ENCODE measurements around the gene ANXA9. TPM values are rescaled to one million over a fixed set of nuclear protein-coding genes. Genes with fewer than 3 reads are reported as not detected.
A peak's percentile ranks its signal among the peaks of the same experiment; 100 is the strongest.

ANXA9 gene
- total and polyA plus RNA-seq, 5 donors, result 0.21 to 0.23 TPM; not detected in 3

DNA sequence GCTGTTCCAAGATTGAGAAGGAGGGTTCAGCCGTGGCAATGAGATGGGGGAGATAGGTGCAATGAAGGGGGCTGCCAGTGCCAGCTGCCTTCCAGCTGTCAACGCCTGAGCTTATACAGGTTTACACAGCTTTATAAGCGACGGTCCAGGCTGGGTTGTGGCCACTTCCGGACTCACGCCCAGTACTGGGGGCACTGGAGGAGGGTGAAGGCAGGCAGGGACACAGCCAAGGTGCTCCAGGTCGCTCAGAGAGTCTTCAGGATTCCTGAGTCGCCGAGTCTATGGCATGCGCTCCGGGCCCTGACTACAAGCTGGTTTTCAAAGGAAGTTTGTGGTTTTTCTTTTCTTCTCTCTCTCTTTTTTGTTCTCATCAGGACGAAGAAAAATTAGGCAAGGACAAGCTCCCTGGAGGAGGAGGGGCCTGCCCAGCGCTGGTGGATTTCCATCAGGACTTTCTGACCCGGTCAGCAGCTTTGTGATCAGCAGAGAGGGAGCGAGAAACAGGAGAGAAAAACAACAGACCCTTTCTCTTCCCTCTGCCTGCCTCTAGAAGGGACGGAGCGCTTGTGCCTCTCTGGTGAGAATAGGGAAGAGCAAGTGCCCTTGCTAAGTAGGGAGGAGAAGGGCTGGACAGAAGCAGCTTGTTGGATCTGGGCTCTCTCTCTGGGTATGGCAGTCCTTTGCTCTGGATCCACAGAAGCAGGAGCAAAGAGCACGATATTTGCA, 24.4 kb downstream of the ANXA9 start, which contains the start of gene MINDY1:
Gene MINDY1, minus strand, starts transcription at position 576 of the 726 bp plus-strand sequence. CDS start 4,285 bp downstream, outside the sequence.
- peaks cover 10% of the 10 kb centered on the region for H3K4me1 ChIP-seq (ENCODE audit: control insufficient read depth, insufficient read depth, low read length)
- DNase-seq (peak; percentile 62 to 83 (median 81)), ATAC-seq (peak; percentile 76 to 82)
- H3K4me3 ChIP-seq (ENCODE audit: low read length), result peak within 1 kb of the TSS; percentile 87
- H3K27me3 ChIP-seq (ENCODE audit: control insufficient read depth, insufficient read depth), result no peaks in the 10 kb centered on the region
- WGBS, result under 1% methylated on average over 18 of the region's 18 CpGs
- H3K27ac ChIP-seq (ENCODE audit: low read length), result peak within 1 kb of the TSS; percentile 90
- no peaks in the 10 kb centered on the region for H3K9me3 ChIP-seq (ENCODE audit: control insufficient read depth, low read length)
- intact Hi-C loops (cut with DNase I), result loop anchor here in 1 of 4 donors (10.0 kb wide), 1 partner anchor 48 kb away; the partner anchor contains the start of gene CDC42SE1

DNA sequence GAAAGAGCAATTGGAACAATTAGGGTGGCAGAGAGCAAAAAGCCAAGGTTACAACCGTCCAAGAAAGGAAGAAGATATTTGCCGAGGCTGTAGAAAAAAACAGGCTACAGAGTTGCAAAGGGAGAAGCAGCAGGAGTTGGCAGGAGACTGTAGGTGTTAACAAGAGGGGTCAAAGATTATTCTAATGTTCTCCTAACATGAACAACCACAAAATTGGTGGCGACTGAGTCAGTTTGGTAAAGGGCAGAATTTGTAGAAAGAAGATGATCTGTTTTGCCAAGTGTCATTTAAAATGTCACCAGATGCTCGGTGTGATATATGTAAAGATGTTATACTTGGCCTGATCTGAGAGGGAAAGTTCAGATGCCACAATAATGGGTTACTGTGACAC, 25.8 kb downstream of the ANXA9 start:
- WGBS, result 6% methylated on average over 4 of the region's 4 CpGs
- peaks cover 5% of the 10 kb centered on the region for H3K4me1 ChIP-seq (ENCODE audit: control insufficient read depth, insufficient read depth, low read length)
- no peaks in the 10 kb centered on the region for H3K27me3 ChIP-seq (ENCODE audit: control insufficient read depth, insufficient read depth)
- ATAC-seq (no peak), DNase-seq (no peak)
- no peak overlapping the region for H3K4me3 ChIP-seq (ENCODE audit: low read length)
- peak overlapping the region; percentile 78 for H3K27ac ChIP-seq (ENCODE audit: low read length)
- intact Hi-C loops (cut with DNase I), result loop anchor here in 1 of 4 donors (10.0 kb wide), 1 partner anchor 47 kb away; the partner anchor contains the start of gene CDC42SE1
- no peaks in the 10 kb centered on the region for H3K9me3 ChIP-seq (ENCODE audit: control insufficient read depth, low read length)

DNA sequence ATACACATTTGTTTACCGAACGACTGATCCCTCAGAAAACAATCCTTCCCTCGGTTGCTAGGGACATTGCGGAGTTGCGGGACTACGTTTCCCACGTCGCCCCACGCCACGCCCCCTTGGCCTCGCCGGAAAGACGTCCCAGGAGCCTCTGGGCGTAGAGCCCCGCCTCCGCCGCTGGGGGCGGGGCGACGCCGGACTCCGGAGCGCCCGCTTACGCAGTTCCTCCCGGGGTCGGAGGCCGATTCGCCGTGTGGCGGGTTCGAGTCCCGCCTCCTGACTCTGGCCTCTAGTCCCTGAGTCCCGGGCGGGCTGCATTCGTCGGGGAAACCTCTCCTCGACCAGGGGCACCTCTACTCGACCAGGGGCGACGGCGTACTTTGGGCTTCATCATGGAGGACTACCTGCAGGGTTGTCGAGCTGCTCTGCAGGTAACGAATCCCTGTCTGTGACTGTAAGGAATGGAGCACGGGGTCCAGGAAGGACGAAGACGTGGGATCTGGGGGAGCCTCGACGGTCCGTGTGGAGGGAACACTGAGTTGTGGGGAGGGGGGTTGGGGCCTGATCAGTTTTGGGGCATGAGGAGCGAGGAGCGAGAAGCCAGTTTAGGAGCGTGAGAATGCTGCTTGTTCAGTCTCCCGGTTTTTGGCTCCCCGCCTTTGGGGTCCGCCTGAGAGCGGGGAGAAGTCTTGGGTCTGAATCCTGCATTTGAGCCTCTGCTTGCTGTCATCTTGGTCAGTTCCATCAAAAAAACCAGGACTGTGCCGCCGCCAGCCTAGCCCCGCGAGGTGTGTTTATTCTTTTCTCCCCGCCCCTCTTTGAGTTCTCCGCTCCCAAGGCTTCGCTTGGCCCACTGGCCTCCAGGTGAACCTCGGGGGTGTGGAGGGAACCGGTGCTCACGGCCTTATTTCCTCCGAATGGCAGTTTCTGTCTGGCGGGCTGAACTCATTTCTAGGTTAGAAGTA, 26.4 kb downstream of the ANXA9 start, which contains the start of gene PRUNE1:
Gene PRUNE1, plus strand, starts transcription at position 206 of the 962 bp plus-strand sequence. Its CDS starts 184 bp downstream, at position 390.
- ATAC-seq (peak; percentile 93), DNase-seq (peak; percentile 98 to 99 (median 99))
- peak within 1 kb of the TSS; percentile 87 for H3K4me3 ChIP-seq (ENCODE audit: low read length)
- H3K27me3 ChIP-seq (ENCODE audit: control insufficient read depth, insufficient read depth), result no peaks in the 10 kb centered on the region
- WGBS, result under 1% methylated on average over 69 of the region's 69 CpGs
- no peaks in the 10 kb centered on the region for H3K9me3 ChIP-seq (ENCODE audit: control insufficient read depth, low read length)
- peak within 1 kb of the TSS; percentile 97 for H3K27ac ChIP-seq (ENCODE audit: low read length)
- peaks cover 5% of the 10 kb centered on the region for H3K4me1 ChIP-seq (ENCODE audit: control insufficient read depth, insufficient read depth, low read length)
- intact Hi-C loops (cut with DNase I), result loop anchor here in 1 of 4 donors (10.0 kb wide), 1 partner anchor 46 kb away; the partner anchor contains the start of gene CDC42SE1

DNA sequence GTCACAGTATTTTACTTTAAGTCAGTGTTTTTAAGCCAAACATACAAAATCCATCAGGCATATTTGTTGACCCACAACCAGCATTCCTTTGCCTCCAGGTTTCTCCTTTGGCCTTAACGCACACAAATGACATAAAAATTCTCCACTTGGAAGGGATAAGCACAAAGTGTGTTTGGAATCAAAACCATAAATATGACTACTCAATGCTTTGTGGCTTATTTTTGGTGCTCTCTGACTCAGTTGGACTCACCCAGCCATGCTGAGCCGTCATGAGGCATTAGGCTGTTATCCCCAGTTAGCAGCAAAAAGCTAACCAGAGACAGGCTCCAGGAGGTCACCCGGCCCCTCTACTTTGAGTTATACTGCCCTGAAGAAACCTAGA, 27.1 kb downstream of the ANXA9 start:
- Histone ChIP-seq H3K9me3 (ENCODE audit: control insufficient read depth, low read length) (no peaks in the 10 kb centered on the region), H3K27ac (ENCODE audit: low read length) (peak overlapping the region; percentile 97), H3K27me3 (ENCODE audit: control insufficient read depth, insufficient read depth) (no peaks in the 10 kb centered on the region), H3K4me1 (ENCODE audit: control insufficient read depth, insufficient read depth, low read length) (peaks cover 5% of the 10 kb centered on the region), H3K4me3 (ENCODE audit: low read length) (peak overlapping the region; percentile 87)
- DNase-seq, result no peak
- no peak for ATAC-seq
- intact Hi-C loops (cut with DNase I), result loop anchor here in 1 of 4 donors (10.0 kb wide), 1 partner anchor 46 kb away; the partner anchor contains the start of gene CDC42SE1
- 42% methylated on average over 3 of the region's 3 CpGs for WGBS

DNA sequence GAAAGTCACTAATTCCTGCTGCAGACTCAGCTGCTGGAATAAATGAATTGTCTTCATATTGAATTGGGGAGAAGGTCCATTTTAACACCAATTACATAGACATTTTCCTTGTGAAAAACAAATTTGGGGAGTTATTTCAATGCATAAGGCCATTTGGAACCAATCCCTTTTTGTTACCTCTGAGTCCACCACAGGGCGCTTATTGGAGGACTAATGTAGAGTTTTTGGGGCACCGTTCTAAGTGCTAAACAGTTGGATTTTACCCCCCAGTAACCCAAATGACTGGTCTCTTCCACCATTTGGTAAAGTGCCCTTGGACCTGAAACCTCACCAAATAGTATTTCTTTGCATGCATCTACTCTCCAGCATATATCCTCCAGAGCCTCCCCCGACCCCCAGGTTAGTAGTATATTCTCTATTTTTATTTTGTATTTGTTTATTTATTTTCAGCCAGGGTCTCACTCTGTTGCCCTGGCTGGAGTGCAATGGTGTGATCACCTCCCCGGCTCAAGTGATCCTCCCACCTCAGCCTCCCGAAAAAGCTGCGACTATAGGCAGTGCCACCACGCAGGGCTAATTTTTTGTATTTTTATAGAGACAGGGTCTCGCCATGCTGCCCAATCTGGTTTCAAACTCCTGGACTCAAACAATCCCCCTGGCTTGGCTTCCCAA, 27.7 kb downstream of the ANXA9 start:
- intact Hi-C loops (cut with DNase I), result loop anchor here in 1 of 4 donors (10.0 kb wide), 1 partner anchor 45 kb away; the partner anchor contains the start of gene CDC42SE1
- DNase-seq, result no peak
- Histone ChIP-seq H3K27me3 (ENCODE audit: control insufficient read depth, insufficient read depth) (no peaks in the 10 kb centered on the region), H3K27ac (ENCODE audit: low read length) (no peak overlapping the region), H3K4me3 (ENCODE audit: low read length) (no peak overlapping the region), H3K9me3 (ENCODE audit: control insufficient read depth, low read length) (no peaks in the 10 kb centered on the region), H3K4me1 (ENCODE audit: control insufficient read depth, insufficient read depth, low read length) (peaks cover 5% of the 10 kb centered on the region)
- WGBS, result 96% methylated on average over 8 of the region's 8 CpGs
- no peak for ATAC-seq

DNA sequence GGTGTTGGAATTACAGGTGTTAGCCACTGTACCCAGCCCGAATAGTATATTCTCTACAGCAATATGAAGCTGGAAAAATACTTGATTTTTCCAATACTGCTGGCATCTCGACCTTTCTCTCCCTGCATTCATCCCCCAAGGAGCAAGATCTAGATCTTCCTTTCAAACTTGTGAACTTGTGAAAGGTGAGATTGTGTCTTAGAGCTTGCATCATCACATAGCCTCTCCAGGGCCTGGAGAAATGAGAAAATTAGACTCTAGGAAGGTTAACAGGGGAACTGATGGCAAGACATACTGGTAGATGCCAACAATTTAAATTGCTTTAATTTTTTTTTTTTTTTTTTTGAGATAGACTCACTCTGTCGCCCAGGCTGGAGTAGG, 28.2 kb downstream of the ANXA9 start:
- H3K27ac ChIP-seq (ENCODE audit: low read length), result no peak overlapping the region
- no peak for ATAC-seq
- DNase-seq, result no peak
- H3K4me1 ChIP-seq (ENCODE audit: control insufficient read depth, insufficient read depth, low read length), result peaks cover 5% of the 10 kb centered on the region
- no peaks in the 10 kb centered on the region for H3K27me3 ChIP-seq (ENCODE audit: control insufficient read depth, insufficient read depth)
- H3K9me3 ChIP-seq (ENCODE audit: control insufficient read depth, low read length), result no peaks in the 10 kb centered on the region
- intact Hi-C loops (cut with DNase I), result no loop called here
- WGBS, result 79% methylated on average over 3 of the region's 3 CpGs
- no peak overlapping the region for H3K4me3 ChIP-seq (ENCODE audit: low read length)

DNA sequence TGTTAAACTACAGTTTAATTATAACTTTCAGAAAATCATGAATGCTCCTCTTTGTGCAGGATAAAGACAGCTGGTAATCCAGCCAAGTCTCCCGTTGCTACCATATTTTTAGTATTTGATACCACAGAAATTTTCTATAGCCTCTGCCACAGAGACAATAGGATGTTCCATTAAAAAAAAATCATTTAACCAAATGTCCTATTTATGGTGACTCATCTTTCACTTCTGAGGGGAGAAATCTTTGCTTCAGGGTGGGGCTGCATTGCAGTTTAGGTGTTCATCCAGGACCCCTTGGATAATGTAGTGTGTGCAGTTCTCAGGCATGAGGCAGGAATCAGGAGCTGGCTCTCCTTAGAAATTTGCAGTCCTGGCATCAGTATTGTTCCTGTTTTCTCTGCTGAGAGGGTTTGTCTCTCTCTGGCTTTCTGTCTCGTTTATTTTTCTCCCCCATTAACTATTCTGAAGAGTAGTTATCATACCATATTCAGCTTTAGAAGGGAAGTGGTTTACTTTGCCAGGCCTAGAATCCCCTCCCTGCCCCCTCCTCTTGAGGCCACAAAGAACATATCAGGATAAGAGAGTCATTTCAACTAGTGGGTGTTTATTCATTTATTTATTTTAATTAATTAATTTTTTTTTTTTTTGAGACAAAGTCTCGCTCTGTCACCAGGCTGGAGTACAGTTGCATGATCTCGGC, 29.2 kb downstream of the ANXA9 start:
- H3K4me3 ChIP-seq (ENCODE audit: low read length), result no peak overlapping the region
- H3K27ac ChIP-seq (ENCODE audit: low read length), result peak overlapping the region; percentile 83

DNA sequence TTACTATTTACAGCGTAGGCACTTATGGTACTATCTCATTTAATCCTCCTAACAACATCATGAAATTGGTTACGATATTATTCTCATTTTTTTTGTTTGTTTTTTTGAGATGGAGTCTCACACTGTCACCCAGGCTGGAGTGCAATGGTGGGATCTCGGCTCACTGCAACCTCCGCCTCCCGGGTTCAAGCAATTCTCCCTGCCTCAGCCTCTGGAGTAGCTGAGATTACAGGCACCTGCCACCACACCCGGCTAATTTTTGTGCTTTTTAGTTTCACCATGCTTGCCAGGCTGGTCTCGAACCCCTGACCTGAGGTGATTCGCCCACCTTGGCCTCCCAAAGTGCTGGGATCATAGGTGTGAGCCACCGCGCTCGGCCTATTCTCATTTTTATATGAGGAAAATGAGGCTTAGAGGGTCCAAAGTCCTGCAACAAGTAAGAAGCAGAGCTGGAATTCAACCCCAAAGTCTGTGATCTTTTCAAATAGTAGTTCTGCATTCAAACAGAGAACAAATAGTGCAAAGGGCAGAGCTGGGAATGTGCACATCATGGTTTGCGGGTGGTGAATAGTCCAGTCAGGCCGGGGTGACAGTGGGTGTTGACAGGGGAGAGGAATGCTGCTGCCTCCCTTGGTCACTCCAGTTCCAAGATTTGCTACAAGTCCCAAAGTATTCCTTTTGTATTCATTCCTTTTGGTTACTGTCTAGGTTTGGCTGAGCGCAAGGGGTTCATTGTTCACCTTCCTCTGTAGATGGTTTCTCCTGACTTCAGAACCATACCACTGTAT, 30.8 kb downstream of the ANXA9 start:
- no peak overlapping the region for H3K4me3 ChIP-seq (ENCODE audit: low read length)
- peak overlapping the region; percentile 83 for H3K27ac ChIP-seq (ENCODE audit: low read length)
- WGBS, result 77% methylated on average over 14 of the region's 14 CpGs
- intact Hi-C loops (cut with DNase I), result no loop called here
- no peaks in the 10 kb centered on the region for H3K4me1 ChIP-seq (ENCODE audit: control insufficient read depth, insufficient read depth, low read length)
- peak; percentile 29 to 69 for ATAC-seq
- no peaks in the 10 kb centered on the region for H3K9me3 ChIP-seq (ENCODE audit: control insufficient read depth, low read length)
- H3K27me3 ChIP-seq (ENCODE audit: control insufficient read depth, insufficient read depth), result no peaks in the 10 kb centered on the region
- DNase-seq, result peak in 2 of 3 donors; percentile 61 to 67

More for the DNA sequence above, 29.2 kb downstream of the ANXA9 start:
- WGBS, result 44% methylated on average over 4 of the region's 4 CpGs
- DNase-seq (no peak), ATAC-seq (no peak)
- Histone ChIP-seq H3K9me3 (ENCODE audit: control insufficient read depth, low read length) (no peaks in the 10 kb centered on the region), H3K27me3 (ENCODE audit: control insufficient read depth, insufficient read depth) (no peaks in the 10 kb centered on the region), H3K4me1 (ENCODE audit: control insufficient read depth, insufficient read depth, low read length) (peaks cover 5% of the 10 kb centered on the region)
- intact Hi-C loops (cut with DNase I), result no loop called here

DNA sequence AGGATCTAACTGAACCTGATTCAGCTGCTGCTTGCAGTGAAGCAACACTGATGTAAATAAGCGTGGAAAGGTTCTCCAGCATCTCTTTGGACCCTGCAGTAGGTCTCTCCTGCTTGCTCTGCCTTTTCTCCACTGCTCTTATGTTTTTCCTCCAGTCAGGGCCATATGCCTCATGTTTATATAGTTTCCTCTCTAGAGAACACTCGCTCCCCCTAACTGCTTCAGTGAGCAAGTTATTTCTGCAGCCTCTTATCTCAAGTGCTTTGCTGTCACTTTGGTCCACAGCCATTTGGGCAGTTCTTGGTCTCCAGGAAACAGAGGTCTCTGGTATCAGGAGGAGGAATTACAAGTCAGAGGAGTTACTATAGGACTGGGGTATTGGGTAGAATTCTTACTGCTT, 31.4 kb downstream of the ANXA9 start:
- DNase-seq, result peak; percentile 45 to 71 (median 71)
- peak; percentile 84 to 85 for ATAC-seq
- WGBS, result 26% methylated on average over 2 of the region's 2 CpGs

More for the DNA sequence above, 31.4 kb downstream of the ANXA9 start:
- Histone ChIP-seq H3K9me3 (ENCODE audit: control insufficient read depth, low read length) (no peaks in the 10 kb centered on the region), H3K4me1 (ENCODE audit: control insufficient read depth, insufficient read depth, low read length) (no peaks in the 10 kb centered on the region), H3K27ac (ENCODE audit: low read length) (peak overlapping the region; percentile 83), H3K4me3 (ENCODE audit: low read length) (no peak overlapping the region), H3K27me3 (ENCODE audit: control insufficient read depth, insufficient read depth) (no peaks in the 10 kb centered on the region)
- intact Hi-C loops (cut with DNase I), result no loop called here

Data from right cardiac atrium (tissue), 5 donors.